ENCODE data around the gene TJP2.

GRCh38 chr9:69171049-69171448 is 3.0 kb upstream of the TJP2 start:
- no peak for TF ChIP-seq EZH2phosphoT487 (IDR thresholded peaks at IDR 0.05; ENCODE audit: low read depth)
- TF ChIP-seq CTCF (IDR thresholded peaks at IDR 0.05; ENCODE audit: low read depth, low read length), result no peak
